ENCODE measurements around the gene ZNF598. TPM values are rescaled to one million over a fixed set of nuclear protein-coding genes. Genes with fewer than 3 reads are reported as not detected.

Gene ZNF598
- total RNA-seq, 4 donors from 2014 or later = 31.3 to 56.1 (median 40.9) TPM

GRCh38 chr16:2043667-2044451, 34.2 kb upstream of the ZNF598 start:
- Histone ChIP-seq H3K4me1 (peaks cover 46 to 95% (median 65%) of the 10 kb centered on the region in 3 donors), H3K4me3 (peak overlapping the region in 1 of 4 donors; percentile 26), H3K9me3 (no peaks in the 10 kb centered on the region), H3K27ac (peak overlapping the region; percentile 0 to 86 (median 46)), H3K27me3 (no peaks in the 10 kb centered on the region), H3K36me3 (peaks cover 0 to 14% (median 0%) of the 10 kb centered on the region in 3 donors)
- TF ChIP-seq, protein P1, sequence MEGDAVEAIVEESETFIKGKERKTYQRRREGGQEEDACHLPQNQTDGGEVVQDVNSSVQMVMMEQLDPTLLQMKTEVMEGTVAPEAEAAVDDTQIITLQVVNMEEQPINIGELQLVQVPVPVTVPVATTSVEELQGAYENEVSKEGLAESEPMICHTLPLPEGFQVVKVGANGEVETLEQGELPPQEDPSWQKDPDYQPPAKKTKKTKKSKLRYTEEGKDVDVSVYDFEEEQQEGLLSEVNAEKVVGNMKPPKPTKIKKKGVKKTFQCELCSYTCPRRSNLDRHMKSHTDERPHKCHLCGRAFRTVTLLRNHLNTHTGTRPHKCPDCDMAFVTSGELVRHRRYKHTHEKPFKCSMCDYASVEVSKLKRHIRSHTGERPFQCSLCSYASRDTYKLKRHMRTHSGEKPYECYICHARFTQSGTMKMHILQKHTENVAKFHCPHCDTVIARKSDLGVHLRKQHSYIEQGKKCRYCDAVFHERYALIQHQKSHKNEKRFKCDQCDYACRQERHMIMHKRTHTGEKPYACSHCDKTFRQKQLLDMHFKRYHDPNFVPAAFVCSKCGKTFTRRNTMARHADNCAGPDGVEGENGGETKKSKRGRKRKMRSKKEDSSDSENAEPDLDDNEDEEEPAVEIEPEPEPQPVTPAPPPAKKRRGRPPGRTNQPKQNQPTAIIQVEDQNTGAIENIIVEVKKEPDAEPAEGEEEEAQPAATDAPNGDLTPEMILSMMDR (IDR thresholded peaks at IDR 0.05) = no peak
- TF ChIP-seq POLR2A (IDR thresholded peaks at IDR 0.05) = no peak
- WGBS, 2 donors = 69 to 78% methylated on average over 9 to 11 of the region's 26 CpGs
- DNase-seq = no peak
- intact Hi-C loops (cut with DNase I) = no loop called here

DNA sequence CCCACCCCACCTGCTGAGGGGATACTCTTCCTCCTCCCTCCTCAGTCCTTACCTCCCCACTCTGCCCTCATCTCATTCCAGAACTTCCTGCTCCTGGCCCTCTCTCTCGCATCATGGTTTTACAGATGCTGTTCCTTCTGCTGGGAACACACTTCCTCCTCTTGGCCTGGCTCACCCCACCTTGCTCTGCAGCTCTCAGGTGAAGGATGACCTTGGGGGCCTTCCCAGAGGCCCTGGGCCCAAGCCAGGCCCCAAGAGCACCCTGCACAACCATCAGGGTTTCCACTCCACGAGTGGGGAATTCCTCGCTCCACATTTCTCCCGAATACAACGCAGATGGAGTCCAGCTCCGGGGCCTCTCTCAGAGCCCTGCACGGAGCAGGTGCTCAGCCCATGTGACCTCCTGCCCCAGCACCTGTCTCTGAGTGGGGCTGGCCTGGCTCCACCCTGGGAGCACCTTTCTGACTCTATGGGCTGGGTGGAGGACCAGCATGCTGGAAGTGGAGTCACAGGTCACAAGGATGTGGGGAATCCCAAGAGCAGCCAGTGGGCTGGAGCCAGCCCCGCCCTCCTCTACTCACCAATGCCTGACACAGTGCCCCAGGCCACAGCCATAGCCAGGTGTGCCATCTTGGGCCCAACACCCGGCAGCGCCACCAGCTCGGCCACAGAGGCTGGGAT, 33.5 kb upstream of the ZNF598 start:
- Histone ChIP-seq H3K4me1 (peaks cover 42 to 95% (median 67%) of the 10 kb centered on the region in 3 donors), H3K27ac (peak overlapping the region in 3 of 4 donors; percentile 72 to 86 (median 84)), H3K36me3 (peaks cover 0 to 14% (median 0%) of the 10 kb centered on the region in 3 donors), H3K4me3 (no peak overlapping the region), H3K9me3 (no peaks in the 10 kb centered on the region), H3K27me3 (no peaks in the 10 kb centered on the region)
- DNase-seq = no peak
- intact Hi-C loops (cut with DNase I) = no loop called here
- TF ChIP-seq, protein P1 (IDR thresholded peaks at IDR 0.05) = no peak
- TF ChIP-seq POLR2A (IDR thresholded peaks at IDR 0.05) = no peak
- 40 to 73% methylated on average over 3 to 6 of the region's 11 CpGs for WGBS, 2 donors

DNA sequence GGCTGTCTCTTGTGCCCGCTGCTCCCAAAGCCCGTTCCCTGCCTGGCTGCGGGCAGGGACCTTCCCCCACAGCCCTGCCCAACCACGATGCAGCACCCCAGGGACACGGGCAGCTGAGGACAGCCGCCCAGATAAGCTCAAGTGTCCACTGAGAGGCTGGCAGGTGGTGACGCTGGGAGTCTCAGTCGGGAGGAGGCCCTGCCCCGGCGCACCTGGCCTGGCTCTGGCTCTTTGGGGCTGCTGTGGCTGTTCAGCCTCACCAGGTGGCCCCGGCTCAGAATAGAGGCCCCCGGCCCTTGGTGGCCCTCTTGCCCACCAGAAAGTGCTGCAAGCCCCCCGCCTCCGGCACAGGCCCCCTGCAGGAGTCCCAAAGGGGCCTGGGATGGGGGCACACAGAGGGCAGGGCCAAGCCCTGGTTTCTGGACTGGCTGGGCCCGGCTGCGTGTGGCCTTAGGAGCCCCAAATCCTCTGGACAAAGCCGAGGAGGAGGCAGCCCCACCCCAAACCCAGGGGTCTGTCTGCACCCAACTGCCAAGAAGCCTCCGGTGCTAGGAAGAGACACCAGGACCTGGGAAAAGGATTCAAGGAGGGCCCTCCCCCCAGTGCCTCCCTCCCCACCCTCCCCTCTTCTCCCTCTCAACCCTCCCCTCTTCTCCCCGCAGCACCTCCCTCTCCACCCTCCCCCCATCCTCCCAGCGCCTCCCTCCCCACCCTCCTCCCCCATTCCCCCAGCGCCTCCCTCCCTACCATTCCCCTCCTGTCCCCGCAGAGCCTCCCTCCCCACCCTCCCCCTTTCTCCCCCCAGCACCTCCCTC, 32.8 kb upstream of the ZNF598 start:
- Histone ChIP-seq H3K36me3 (peaks cover 0 to 14% (median 0%) of the 10 kb centered on the region in 3 donors), H3K4me1 (peaks cover 40 to 100% (median 74%) of the 10 kb centered on the region in 3 donors), H3K4me3 (no peak overlapping the region), H3K27ac (peak overlapping the region; percentile 40 to 86 (median 78)), H3K27me3 (no peaks in the 10 kb centered on the region), H3K9me3 (no peaks in the 10 kb centered on the region)
- intact Hi-C loops (cut with DNase I) = no loop called here
- DNase-seq = no peak
- WGBS, 2 donors = 80 to 90% methylated on average over 1 to 4 of the region's 22 CpGs
- no peak for TF ChIP-seq POLR2A (IDR thresholded peaks at IDR 0.05)
- TF ChIP-seq, protein P1 (IDR thresholded peaks at IDR 0.05) = no peak

DNA sequence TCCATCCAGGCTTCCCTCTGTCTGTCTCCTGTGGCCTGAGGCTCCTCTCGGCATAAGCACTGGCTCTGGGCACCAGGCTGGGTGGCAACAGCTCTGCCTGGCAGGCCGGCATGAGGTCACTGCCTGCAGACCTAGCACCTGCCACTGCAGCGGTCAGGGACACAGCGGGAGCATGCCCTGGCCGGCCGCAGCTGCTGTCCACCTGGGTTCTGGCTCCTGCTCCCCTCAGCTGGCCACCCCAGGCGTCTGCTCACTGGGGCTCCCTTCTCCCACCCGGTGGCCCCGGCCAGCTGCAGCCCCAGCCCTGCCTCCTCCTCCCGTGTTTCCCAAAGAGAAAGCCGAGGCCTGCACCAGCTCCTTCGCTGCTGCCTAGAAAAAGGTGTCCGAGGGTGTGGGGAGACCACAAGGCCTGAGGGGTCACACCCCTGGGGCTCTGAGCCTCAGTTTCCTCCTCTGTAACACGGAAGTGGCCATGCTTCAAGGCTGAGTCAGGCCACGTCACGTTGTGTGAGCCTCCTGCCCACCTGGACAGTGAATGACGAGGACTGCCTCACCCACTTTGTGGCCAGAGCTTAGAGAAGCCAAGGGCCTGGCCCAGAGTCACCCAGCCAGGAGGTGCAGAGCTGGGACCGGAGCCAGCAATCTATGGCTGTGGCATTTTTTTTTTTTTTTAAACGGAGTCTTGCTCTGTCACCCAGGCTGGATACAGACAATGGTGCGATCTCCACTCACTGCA, 31.3 kb upstream of the ZNF598 start:
- H3K9me3 ChIP-seq = no peaks in the 10 kb centered on the region
- peak overlapping the region; percentile 75 to 92 (median 85) for H3K27ac ChIP-seq
- H3K4me1 ChIP-seq = peaks cover 41 to 100% (median 77%) of the 10 kb centered on the region in 3 donors
- no peaks in the 10 kb centered on the region for H3K27me3 ChIP-seq
- 75 to 85% methylated on average over 8 to 9 of the region's 20 CpGs for WGBS, 2 donors
- TF ChIP-seq, protein P1 (IDR thresholded peaks at IDR 0.05) = no peak
- no peak for TF ChIP-seq POLR2A (IDR thresholded peaks at IDR 0.05)
- DNase-seq = no peak
- intact Hi-C loops (cut with DNase I) = no loop called here
- no peak overlapping the region for H3K4me3 ChIP-seq
- peaks cover 0 to 19% (median 0%) of the 10 kb centered on the region in 3 donors for H3K36me3 ChIP-seq
